ENCODE measurements around the gene ZFP36L1.
A peak's percentile ranks its signal among the peaks of the same experiment; 100 is the strongest.

Gene ZFP36L1

DNA sequence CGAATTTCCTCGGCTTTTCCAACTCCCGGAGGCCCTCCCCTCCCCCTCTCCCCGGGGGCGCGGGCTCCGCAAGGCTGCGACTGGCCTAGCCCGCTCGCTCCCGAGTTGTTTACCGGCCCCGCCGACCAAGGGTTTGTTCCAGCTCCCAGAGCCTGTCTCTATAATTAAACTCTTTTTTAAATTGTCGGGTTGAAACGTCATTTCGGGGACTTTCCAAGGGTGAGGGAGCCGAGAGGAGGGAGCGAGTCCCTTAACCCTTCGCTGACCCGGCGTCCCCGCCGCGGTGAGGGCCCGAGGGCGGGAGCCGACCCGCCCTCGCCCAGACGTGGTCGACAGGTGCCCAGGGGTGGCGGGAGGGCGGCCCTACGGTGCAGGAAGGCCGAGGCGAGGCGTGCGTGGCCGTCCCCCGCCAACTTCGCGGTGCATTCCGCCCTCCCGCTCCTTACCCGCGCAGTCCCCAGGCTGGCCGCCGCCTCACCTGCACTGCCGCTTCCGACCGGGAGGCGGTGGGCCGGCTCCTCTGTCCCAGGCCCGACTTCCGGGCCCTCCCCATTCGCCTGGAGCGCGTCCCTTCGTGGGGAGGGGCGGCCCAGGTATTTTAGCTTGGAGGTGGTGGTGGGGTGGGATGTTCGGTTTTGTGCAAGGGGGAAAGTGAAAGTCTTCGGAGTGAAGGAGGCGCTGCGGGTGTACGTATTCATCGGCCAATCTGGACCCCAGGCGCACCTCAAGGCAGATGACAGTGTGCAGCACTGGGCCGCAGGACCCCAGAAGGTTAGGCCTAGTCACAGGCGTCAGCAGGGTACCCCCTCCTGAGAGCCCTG, 2.9 kb upstream of the ZFP36L1 start:
- H3K4me3 ChIP-seq (ENCODE audit: low read depth, low read length): peak overlapping the region; percentile 99
- TF ChIP-seq, protein P1, sequence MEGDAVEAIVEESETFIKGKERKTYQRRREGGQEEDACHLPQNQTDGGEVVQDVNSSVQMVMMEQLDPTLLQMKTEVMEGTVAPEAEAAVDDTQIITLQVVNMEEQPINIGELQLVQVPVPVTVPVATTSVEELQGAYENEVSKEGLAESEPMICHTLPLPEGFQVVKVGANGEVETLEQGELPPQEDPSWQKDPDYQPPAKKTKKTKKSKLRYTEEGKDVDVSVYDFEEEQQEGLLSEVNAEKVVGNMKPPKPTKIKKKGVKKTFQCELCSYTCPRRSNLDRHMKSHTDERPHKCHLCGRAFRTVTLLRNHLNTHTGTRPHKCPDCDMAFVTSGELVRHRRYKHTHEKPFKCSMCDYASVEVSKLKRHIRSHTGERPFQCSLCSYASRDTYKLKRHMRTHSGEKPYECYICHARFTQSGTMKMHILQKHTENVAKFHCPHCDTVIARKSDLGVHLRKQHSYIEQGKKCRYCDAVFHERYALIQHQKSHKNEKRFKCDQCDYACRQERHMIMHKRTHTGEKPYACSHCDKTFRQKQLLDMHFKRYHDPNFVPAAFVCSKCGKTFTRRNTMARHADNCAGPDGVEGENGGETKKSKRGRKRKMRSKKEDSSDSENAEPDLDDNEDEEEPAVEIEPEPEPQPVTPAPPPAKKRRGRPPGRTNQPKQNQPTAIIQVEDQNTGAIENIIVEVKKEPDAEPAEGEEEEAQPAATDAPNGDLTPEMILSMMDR (IDR thresholded peaks at IDR 0.05; ENCODE audit: insufficient read depth, low read length, missing control alignments): peak; percentile 80
- DNase-seq (ENCODE audit: low read depth, low spot score): no peak
- ChIA-PET CTCF (interaction anchor here (0.7 to 2.0 kb wide), 12 partner anchors 9 to 851 kb away, joined by 3 to 11 read pairs (median 4); no protein-coding TSS in a partner anchor), POLR2A (interaction anchor here (0.8 to 1.6 kb wide), 9 partner anchors 11 to 547 kb away, joined by 3 to 10 read pairs (median 3); no protein-coding TSS in a partner anchor)

DNA sequence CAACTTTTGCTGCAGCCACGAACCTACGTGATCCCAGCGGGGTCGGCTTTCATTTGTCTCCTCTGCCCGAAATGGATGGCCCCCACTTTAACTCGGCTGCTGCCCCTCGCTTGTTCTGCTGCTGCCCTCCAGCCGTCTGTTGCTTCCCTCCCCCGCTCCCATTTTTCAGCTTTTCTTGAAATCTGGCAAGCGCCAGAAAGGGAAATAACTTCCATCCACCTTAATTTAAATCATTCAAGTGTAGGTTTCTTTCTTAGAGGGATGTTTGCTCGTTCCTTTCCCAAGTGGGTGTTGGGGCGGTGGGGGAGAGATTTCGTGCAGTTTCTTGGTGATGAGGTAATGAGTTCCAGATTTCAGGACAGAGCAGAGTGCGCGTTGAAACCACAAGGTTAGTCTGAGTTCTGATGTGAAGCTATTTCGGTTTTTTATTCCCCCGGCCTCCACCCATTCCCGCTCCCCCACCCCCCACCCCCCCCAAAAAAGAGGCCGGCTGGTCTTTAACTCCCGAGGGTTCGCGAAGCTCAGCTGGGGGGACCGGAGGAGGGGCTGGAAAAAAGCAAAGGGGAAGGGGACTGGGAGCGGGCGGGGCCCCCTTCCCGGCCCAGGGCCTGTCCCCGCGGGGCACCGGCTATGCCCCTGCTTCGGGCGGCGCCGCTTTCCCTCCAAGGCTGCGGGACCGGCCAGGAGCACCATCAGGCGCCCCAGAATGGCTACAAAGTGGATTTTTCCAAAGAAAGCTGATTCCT, 2.2 kb upstream of the ZFP36L1 start:
- TF ChIP-seq, protein P1 (IDR thresholded peaks at IDR 0.05; ENCODE audit: insufficient read depth, low read length, missing control alignments): no peak
- H3K4me3 ChIP-seq (ENCODE audit: low read depth, low read length): peak overlapping the region; percentile 99
- CTCF ChIA-PET: interaction anchor here (0.7 to 2.0 kb wide), 11 partner anchors 10 to 850 kb away, joined by 3 to 11 read pairs (median 4); no protein-coding TSS in a partner anchor
- POLR2A ChIA-PET: interaction anchor here (0.5 to 1.6 kb wide), 10 partner anchors 12 to 546 kb away, joined by 3 to 10 read pairs (median 3); no protein-coding TSS in a partner anchor
- DNase-seq (ENCODE audit: low read depth, low spot score): peak; percentile 90

DNA sequence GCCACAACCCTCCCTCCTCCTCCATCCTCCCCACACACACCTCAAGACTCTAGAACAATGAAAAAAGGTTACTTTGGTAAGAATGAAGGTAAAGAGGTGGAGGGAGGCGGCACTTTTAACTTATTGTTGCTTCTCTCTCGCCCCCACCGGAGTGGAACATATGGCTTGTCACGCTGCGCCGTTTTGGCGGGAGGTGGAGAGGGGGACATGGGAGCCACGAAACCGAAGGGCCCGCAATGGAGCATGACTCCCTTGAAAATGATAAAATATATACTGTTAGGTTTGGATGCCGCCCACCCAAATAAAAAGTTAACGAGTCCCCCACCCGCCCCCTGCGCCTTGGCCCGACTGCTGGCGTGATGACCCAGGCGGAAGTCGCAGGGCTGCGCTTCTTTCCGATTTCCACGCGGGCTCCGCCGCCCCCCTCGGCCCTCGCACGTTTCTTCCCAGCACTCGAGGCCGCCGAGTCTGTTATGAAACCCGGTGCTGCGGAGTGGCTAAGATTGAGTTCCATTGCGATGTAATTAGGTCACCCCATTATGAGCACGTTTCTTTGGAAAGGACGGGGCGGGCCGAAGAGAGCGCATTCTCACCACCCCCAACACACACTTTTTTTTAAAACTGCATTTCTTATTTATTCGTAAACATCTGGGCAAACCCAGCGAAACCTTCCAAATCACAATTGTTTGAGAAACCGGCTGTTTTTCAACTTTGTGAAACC, 1.4 kb upstream of the ZFP36L1 start:
- peak; percentile 81 for DNase-seq (ENCODE audit: low read depth, low spot score)
- TF ChIP-seq, protein P1 (IDR thresholded peaks at IDR 0.05; ENCODE audit: insufficient read depth, low read length, missing control alignments): no peak
- H3K4me3 ChIP-seq (ENCODE audit: low read depth, low read length): peak overlapping the region; percentile 99
- ChIA-PET POLR2A (interaction anchor here (0.5 to 1.6 kb wide), 3 partner anchors 13 to 264 kb away, joined by 3 to 8 read pairs (median 5); no protein-coding TSS in a partner anchor), CTCF (interaction anchor here (1.0 to 1.6 kb wide), 3 partner anchors 14 to 111 kb away, joined by 3 to 7 read pairs (median 5); no protein-coding TSS in a partner anchor)

DNA sequence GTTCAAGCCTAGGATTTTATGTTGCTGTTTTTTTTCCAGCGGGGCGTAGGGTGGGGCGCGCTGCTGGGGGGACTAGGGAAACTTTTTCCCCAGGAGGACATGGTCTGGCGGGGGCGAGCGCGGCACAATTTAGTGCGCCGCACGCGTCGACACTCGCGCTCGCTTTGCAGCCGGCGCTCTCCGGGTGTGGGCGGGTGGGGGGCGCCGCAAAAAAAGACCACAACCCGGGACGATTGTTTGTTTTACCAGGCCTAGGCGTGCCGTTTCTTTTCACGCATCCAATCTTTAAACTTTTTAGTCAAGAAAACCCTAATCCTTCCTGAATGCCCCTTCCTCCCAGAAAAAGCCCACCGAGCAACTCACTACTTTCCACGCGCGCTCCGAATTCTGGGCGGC, 865 bp upstream of the ZFP36L1 start:
- TF ChIP-seq, protein P1 (IDR thresholded peaks at IDR 0.05; ENCODE audit: insufficient read depth, low read length, missing control alignments): no peak
- H3K4me3 ChIP-seq (ENCODE audit: low read depth, low read length): peak overlapping the region; percentile 99
- CTCF ChIA-PET: interaction anchor here (6.8 kb wide), 1 partner anchor 22 kb away, joined by 61 read pairs; no protein-coding TSS in a partner anchor
- no peak for DNase-seq (ENCODE audit: low read depth, low spot score)
- POLR2A ChIA-PET: interaction anchor here (1.0 to 4.9 kb wide), 12 partner anchors 9 to 544 kb away, joined by 3 to 50 read pairs (median 8); no protein-coding TSS in a partner anchor

DNA sequence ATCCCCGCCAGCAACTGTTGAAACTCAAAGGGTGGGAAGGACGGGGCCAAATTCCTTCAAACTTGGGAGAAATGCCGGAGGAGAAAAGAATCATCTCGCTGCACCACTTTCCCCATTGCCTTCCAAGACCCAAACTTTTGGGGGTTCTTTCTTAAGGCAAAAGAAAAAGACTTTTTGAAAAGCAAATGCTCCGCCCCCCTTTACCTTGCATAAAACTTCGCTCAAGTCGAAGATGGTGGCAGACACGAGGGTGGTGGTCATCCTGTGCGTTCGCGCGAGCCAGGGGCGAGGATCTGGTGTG, 239 bp downstream of the ZFP36L1 start:
- ChIA-PET CTCF (interaction anchor here (1.2 to 6.8 kb wide), 3 partner anchors 23 to 543 kb away, joined by 3 to 61 read pairs (median 6); no protein-coding TSS in a partner anchor), POLR2A (interaction anchor here (0.6 to 4.9 kb wide), 38 partner anchors 8 to 851 kb away, joined by 3 to 50 read pairs (median 5); no protein-coding TSS in a partner anchor)
- no peak for DNase-seq (ENCODE audit: low read depth, low spot score)
- TF ChIP-seq, protein P1 (IDR thresholded peaks at IDR 0.05; ENCODE audit: insufficient read depth, low read length, missing control alignments): no peak
- H3K4me3 ChIP-seq (ENCODE audit: low read depth, low read length): peak overlapping the region; percentile 99

Measured in AG04449 (cell line).